H1 (cell line): Measurements from ENCODE around the gene KRTAP9-1. TPM values are rescaled to one million over a fixed set of nuclear protein-coding genes. Genes with fewer than 3 reads are reported as not detected.

Experiments used
- CTCF ChIA-PET: fragments of 300-600 bp; sonication (Branson Sonifier 250); formaldehyde crosslinking; loops from one replicate; lab custom pipeline; 2021; ENCODE audit not compliant: partially characterized antibody; lab: Charles Lee
- POLR2A ChIA-PET: fragments of 300-600 bp; sonication (Branson Sonifier 250); formaldehyde crosslinking; loops from one replicate; lab custom pipeline; 2021; ENCODE audit warnings: inconsistent platforms; ENCODE audit not compliant: partially characterized antibody; lab: Charles Lee
- DNase-seq, 2 experiments: peaks; one replicate each; pipeline versions ENCODE4 v3.0.0 to v3.0.0-alpha.2; 2010 to 2022; ENCODE audit warnings: low spot score in 2 of 2, low read depth in 1 of 2, mixed read lengths in 1 of 2
- FAIRE-seq: peaks from 2 replicates; lab custom pipeline; 2011; peaks lifted over from hg19 to GRCh38; lab: Jason Lieb, UNC
- H2AFZ ChIP-seq: 2 replicates; pipeline ENCODE4 v1.8.1; 2012; ENCODE audit warnings: low read length, inconsistent platforms
- H2AK5ac ChIP-seq: 2 replicates; pipeline ENCODE4 v1.6.1; 2013; ENCODE audit warnings: low read depth, low read length
- H2BK120ac ChIP-seq: replicated peaks from 2 replicates; pipeline ENCODE3; 2013; ENCODE audit warnings: low read depth, low read length, inconsistent platforms
- H2BK12ac ChIP-seq: 2 replicates; pipeline ENCODE4 v1.6.1; 2013; ENCODE audit warnings: low read depth, low read length
- H2BK15ac ChIP-seq: 2 replicates; pipeline ENCODE4 v1.6.1; 2013; ENCODE audit warnings: low read length
- H2BK20ac ChIP-seq: 2 replicates; pipeline ENCODE4 v1.6.1; 2013; ENCODE audit warnings: low read length
- H2BK5ac ChIP-seq: 2 replicates; pipeline ENCODE4 v1.6.1; 2013; ENCODE audit warnings: low read depth, low read length
- H3K14ac ChIP-seq: 2 replicates; pipeline ENCODE4 v1.6.1; 2013; ENCODE audit warnings: inconsistent platforms; ENCODE audit not compliant: insufficient read length
- H3K18ac ChIP-seq: 2 replicates; pipeline ENCODE4 v1.6.1; 2013; ENCODE audit warnings: low read length; ENCODE audit errors: extremely low read depth
- H3K23ac ChIP-seq: 2 replicates; pipeline ENCODE4 v1.6.1; 2013; ENCODE audit warnings: inconsistent platforms; ENCODE audit not compliant: insufficient read length
- H3K23me2 ChIP-seq: 2 replicates; pipeline ENCODE4 v1.6.1; 2013; ENCODE audit warnings: low read depth, low read length
- H3K27ac ChIP-seq: 2 replicates; pipeline ENCODE4 v1.6.1; 2011; ENCODE audit warnings: low read depth, low read length, inconsistent platforms
- H3K27me3 ChIP-seq, 4 experiments: replicated peaks in 1 of 4; 1 replicate in 1 of 4; 2 replicates in 3 of 4; pipeline versions ENCODE4 v1.6.1 to v1.8.1; 2011 to 2013; ENCODE audit warnings: low read length in 3 of 4, mild to moderate bottlenecking in 3 of 4, inconsistent platforms in 2 of 4, mixed read lengths in 2 of 4, moderate library complexity in 1 of 4; ENCODE audit not compliant: control insufficient read depth in 3 of 4, insufficient read depth in 3 of 4; ENCODE audit errors: extremely low read depth in 1 of 4
- H3K36me3 ChIP-seq, 4 experiments: 2 replicates each; pipeline versions ENCODE4 v1.6.1 to v1.8.1; 2011 to 2013; ENCODE audit warnings: mild to moderate bottlenecking in 4 of 4, low read length in 3 of 4, moderate library complexity in 2 of 4, control low read depth in 1 of 4, inconsistent platforms in 1 of 4; ENCODE audit not compliant: insufficient read depth in 4 of 4, control insufficient read depth in 2 of 4
- H3K4ac ChIP-seq: replicated peaks from 2 replicates; pipeline ENCODE3; 2013; ENCODE audit warnings: low read length, low read depth, mixed read lengths, inconsistent platforms; ENCODE audit not compliant: insufficient read length
- H3K4me1 ChIP-seq, 4 experiments: replicated peaks in 1 of 4; 1 replicate in 1 of 4; 2 replicates in 3 of 4; pipeline versions ENCODE4 v1.6.1 to v1.8.1; 2011 to 2013; ENCODE audit warnings: low read length in 3 of 4, inconsistent platforms in 2 of 4, mixed read lengths in 1 of 4; ENCODE audit not compliant: insufficient read depth in 4 of 4, control insufficient read depth in 3 of 4
- H3K4me2 ChIP-seq, 2 experiments: 2 replicates each; pipeline versions ENCODE4 v1.6.1 to v1.8.1; 2011 to 2013; ENCODE audit warnings: low read depth in 2 of 2, low read length in 2 of 2, control low read depth in 1 of 2, inconsistent platforms in 1 of 2, mild to moderate bottlenecking in 1 of 2; ENCODE audit not compliant: insufficient read depth in 1 of 2
- H3K4me3 ChIP-seq, 4 experiments: fragments of 200-600, 300-600 bp in 1 of 4; sonication (generic), shearing (Covaris generic), sonication (Bioruptor Twin) in 1 of 4; 2 replicates each; pipeline versions ENCODE4 v1.5.1 to v1.8.1; 2011 to 2016; ENCODE audit warnings: low read length in 4 of 4, low read depth in 3 of 4, control low read depth in 2 of 4, inconsistent platforms in 2 of 4, mild to moderate bottlenecking in 2 of 4, mixed read lengths in 1 of 4, moderate library complexity in 1 of 4; ENCODE audit not compliant: insufficient read depth in 2 of 4; ENCODE audit errors: extremely low read depth in 1 of 4
- H3K56ac ChIP-seq: replicated peaks from 2 replicates; pipeline ENCODE3; 2013; ENCODE audit warnings: low read depth, mild to moderate bottlenecking, mixed read lengths, low read length, inconsistent platforms; ENCODE audit not compliant: insufficient read length
- H3K79me1 ChIP-seq: 2 replicates; pipeline ENCODE4 v1.6.1; 2013; ENCODE audit warnings: low read depth, low read length, control low read depth
- H3K79me2 ChIP-seq, 2 experiments: 2 replicates each; pipeline versions ENCODE4 v1.6.1 to v1.8.1; 2012 to 2013; ENCODE audit warnings: low read length in 2 of 2, mild to moderate bottlenecking in 2 of 2, inconsistent platforms in 1 of 2; ENCODE audit not compliant: insufficient read depth in 2 of 2, control insufficient read depth in 1 of 2
- H3K9ac ChIP-seq, 4 experiments: replicated peaks in 1 of 4; 1 replicate in 1 of 4; 2 replicates in 3 of 4; pipeline versions ENCODE4 v1.6.1 to v1.8.1; 2011 to 2013; ENCODE audit warnings: low read depth in 3 of 4, low read length in 3 of 4, control low read depth in 2 of 4, mild to moderate bottlenecking in 2 of 4, moderate library complexity in 2 of 4, inconsistent platforms in 1 of 4; ENCODE audit errors: extremely low read depth in 1 of 4
- H3K9me3 ChIP-seq, 2 experiments: 2 replicates each; pipeline versions ENCODE4 v1.6.1 to v1.8.1; 2012 to 2013; ENCODE audit warnings: mild to moderate bottlenecking in 2 of 2, moderate library complexity in 2 of 2, control low read depth in 1 of 2, inconsistent platforms in 1 of 2, low read depth in 1 of 2, low read length in 1 of 2, mixed read lengths in 1 of 2; ENCODE audit not compliant: insufficient read depth in 2 of 2
- H4K20me1 ChIP-seq, 2 experiments: replicated peaks in 1 of 2; 2 replicates each; pipeline versions ENCODE3 to v1.8.1; 2011 to 2013; ENCODE audit warnings: inconsistent platforms in 2 of 2, low read length in 2 of 2, mild to moderate bottlenecking in 1 of 2; ENCODE audit not compliant: insufficient read depth in 2 of 2, control insufficient read depth in 1 of 2
- H4K5ac ChIP-seq: 2 replicates; pipeline ENCODE4 v1.6.1; 2013; ENCODE audit warnings: low read length, low read depth, mixed read lengths, inconsistent platforms; ENCODE audit not compliant: insufficient read length
- H4K8ac ChIP-seq: 2 replicates; pipeline ENCODE4 v1.8.0; 2013; ENCODE audit warnings: mild to moderate bottlenecking, moderate library complexity, low read length, inconsistent platforms; ENCODE audit not compliant: insufficient read depth; ENCODE audit errors: extremely low read depth
- H4K91ac ChIP-seq: replicated peaks from 2 replicates; pipeline ENCODE3; 2013; ENCODE audit warnings: low read length, mixed read lengths, inconsistent platforms; ENCODE audit not compliant: insufficient read length
- JUN ChIP-seq: IDR thresholded peaks from 2 replicates; pipeline ENCODE4 v1.6.1; 2011; ENCODE audit warnings: low read depth, mild to moderate bottlenecking, improper control_type of control experiment, low read length
- NANOG ChIP-seq: IDR thresholded peaks from 2 replicates; pipeline ENCODE4 v1.6.1; 2011; ENCODE audit warnings: low read length, low read depth, mild to moderate bottlenecking, inconsistent platforms; ENCODE audit not compliant: insufficient read depth, poor library complexity, severe bottlenecking
- PHF8 ChIP-seq: fragments of 200-600 bp; sonication (generic); conservative IDR thresholded peaks from 2 replicates; pipeline ENCODE4 v1.7.1; 2012; ENCODE audit warnings: low read depth, mild to moderate bottlenecking, inconsistent platforms, low read length, moderate library complexity
- POLR2AphosphoS5 ChIP-seq: IDR thresholded peaks from 2 replicates; pipeline ENCODE4 v1.6.1; 2011; ENCODE audit warnings: low read depth, low read length
- RAD21 ChIP-seq, 2 experiments: IDR thresholded peaks in 1 of 2; conservative IDR thresholded peaks in 1 of 2; 2 replicates each; pipeline ENCODE4 v1.6.1; 2011; ENCODE audit warnings: low read depth in 2 of 2, low read length in 2 of 2, improper control_type of control experiment in 1 of 2, inconsistent platforms in 1 of 2, mild to moderate bottlenecking in 1 of 2, moderate library complexity in 1 of 2
- RBBP5 ChIP-seq: IDR thresholded peaks from 2 replicates; pipeline ENCODE4 v1.7.1; 2012; ENCODE audit warnings: low read depth, mild to moderate bottlenecking, inconsistent platforms, low read length, moderate library complexity, borderline replicate concordance
- SAP30 ChIP-seq: fragments of 300-600 bp; sonication (generic); IDR thresholded peaks from 2 replicates; pipeline ENCODE4 v1.7.1; 2012; ENCODE audit warnings: low read length, moderate library complexity, mild to moderate bottlenecking, inconsistent platforms; ENCODE audit not compliant: insufficient read depth, insufficient replicate concordance
- SIN3A ChIP-seq, 2 experiments: IDR thresholded peaks in 1 of 2; conservative IDR thresholded peaks in 1 of 2; 2 replicates each; pipeline ENCODE4 v1.6.1; 2011 to 2012; ENCODE audit warnings: low read length in 2 of 2, improper control_type of control experiment in 1 of 2, low read depth in 1 of 2, mild to moderate bottlenecking in 1 of 2
- TAF7 ChIP-seq: optimal IDR thresholded peaks from 2 replicates; pipeline ENCODE3; 2011; ENCODE audit warnings: low read depth, mild to moderate bottlenecking, inconsistent platforms, low read length, moderate library complexity, borderline replicate concordance
- WGBS, 2 experiments: shearing (Covaris generic) in 1 of 2; methylation state at CpG; one replicate each; pipeline versions ENCODE4 v1.1.6 to v1.1.7; 2013 to 2015; ENCODE audit warnings: low lambda C conversion rate in 2 of 2, mixed read lengths in 2 of 2, inconsistent platforms in 1 of 2, low coverage in 1 of 2, missing lambda C conversion rate in 1 of 2; ENCODE audit not compliant: insufficient replicate concordance in 2 of 2, insufficient coverage in 1 of 2, insufficient read length in 1 of 2; ENCODE audit errors: extremely low coverage in 1 of 2, missing lambda C conversion rate in 1 of 2; 5-methylcytosine and 5-hydroxymethylcytosine counted together
- polyA plus RNA-seq, 7 experiments: library from polyadenylated mRNA; depleted of rRNA in 3 of 7; stranded (reverse) in 5 of 7; unstranded in 2 of 7; fragments of >200 nt in 5 of 7; fragments of 200-250 nt in 2 of 7; gene quantifications; 1 replicate in 5 of 7; 2 replicates in 1 of 7; 4 replicates in 1 of 7; pipeline versions ENCODE4 v1.2.1 to v1.2.3, GENCODE V29; 2011 to 2013; ENCODE audit warnings: missing spikeins in 2 of 7, mixed read lengths in 2 of 7
- total RNA-seq: library from RNA; stranded (reverse); fragmentation: NEBNext Ultra II Directional; extraction: Animal tissue kit (Norgen Biotek cat#: 25700); gene quantifications from 2 replicates; pipeline ENCODE4 v1.2.1, GENCODE V29; 2021

KRTAP9-1 gene
- total and polyA plus RNA-seq, 2 of the 8 experiments (the other 6 are each of a cell fraction or from before 2014, with no cell fraction given): not detected

DNA sequence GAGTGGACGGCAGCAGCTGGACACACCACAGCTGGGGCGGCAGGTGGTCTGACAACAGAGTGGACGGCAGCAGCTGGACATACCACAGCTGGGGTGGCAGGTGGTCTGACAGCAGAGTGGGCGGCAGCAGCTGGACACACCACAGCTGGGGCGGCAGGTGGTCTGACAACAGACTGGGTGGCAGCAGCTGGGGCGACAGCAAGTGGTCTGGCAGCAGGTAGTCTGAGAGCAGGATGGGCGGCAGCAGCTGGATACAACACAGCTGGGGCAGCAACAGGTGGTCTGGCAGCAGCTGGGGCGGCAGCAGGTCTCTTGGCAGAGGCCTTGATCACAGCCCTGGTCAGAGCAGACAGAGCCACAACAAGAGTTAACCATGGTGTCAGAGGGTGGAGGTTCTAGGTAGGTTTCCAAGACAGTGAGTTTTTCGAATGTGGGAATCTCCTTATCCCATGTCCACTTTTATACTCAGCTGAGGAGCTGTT lies 5.2 kb upstream of the KRTAP9-1 start, which contains the start of gene KRTAP4-1:
Gene KRTAP4-1 (minus strand): TSS at position 432 of the 482 bp plus-strand sequence. CDS start 57 bp downstream, at position 375.
- no peak within 1 kb of the TSS for H2BK120ac ChIP-seq
- 69% methylated on average over 8 of the region's 9 CpGs; no CpG with 5 or more reads in 1 of the 2 experiments for WGBS, 2 experiments

More for the DNA sequence above, 5.2 kb upstream of the KRTAP9-1 start, which contains the start of gene KRTAP4-1:
- Histone ChIP-seq H3K4ac (no peak within 1 kb of the TSS), H2AK5ac (no peak within 1 kb of the TSS), H4K20me1 (no peaks in the 10 kb centered on the region), H4K5ac (no peak within 1 kb of the TSS), H3K27ac (no peak within 1 kb of the TSS), H3K79me2 (no peaks in the 10 kb centered on the region), H3K9ac (no peak within 1 kb of the TSS), H2AFZ (no peak within 1 kb of the TSS), H3K14ac (no peak within 1 kb of the TSS), H3K4me2 (no peak within 1 kb of the TSS), H4K91ac (no peak within 1 kb of the TSS), H2BK15ac (no peak within 1 kb of the TSS), H4K8ac (no peak within 1 kb of the TSS), H2BK5ac (no peak within 1 kb of the TSS), H3K4me3 (no peak within 1 kb of the TSS), H3K23me2 (no peaks in the 10 kb centered on the region; the same call in 1 of the 2 replicates), H3K9me3 (no peaks in the 10 kb centered on the region), H3K18ac (no peak within 1 kb of the TSS), H3K4me1 (no peaks in the 10 kb centered on the region; a peak in 2 of 7 replicates), H3K36me3 (no peaks in the 10 kb centered on the region), H3K56ac (no peak within 1 kb of the TSS), H3K23ac (no peak within 1 kb of the TSS), H2BK12ac (no peak within 1 kb of the TSS), H3K27me3 (no peaks in the 10 kb centered on the region), H2BK20ac (no peak within 1 kb of the TSS), H3K79me1 (no peaks in the 10 kb centered on the region)
- ChIA-PET POLR2A (no interaction called here), CTCF (interaction anchor here (0.8 kb wide), 1 partner anchor 181 kb away, joined by 3 read pairs; no protein-coding TSS in a partner anchor)
- DNase-seq (no peak), FAIRE-seq (no peak)
- no peak for TF ChIP-seq TAF7
- TF ChIP-seq SAP30: no peak
- no peak for TF ChIP-seq POLR2AphosphoS5
- TF ChIP-seq PHF8: no peak
- TF ChIP-seq NANOG: no peak
- no peak for TF ChIP-seq RBBP5
- TF ChIP-seq JUN: no peak
- no peak for TF ChIP-seq SIN3A (conservative IDR thresholded peaks at IDR 0.05 in 1 of 2, IDR thresholded peaks at IDR 0.05 in 1 of 2; ENCODE audit: low read depth in 1 of 2, low read length in 2 of 2)
- no peak for TF ChIP-seq RAD21 (IDR thresholded peaks at IDR 0.05 in 1 of 2, conservative IDR thresholded peaks at IDR 0.05 in 1 of 2; ENCODE audit: low read depth in 2 of 2, low read length in 2 of 2)
